ENCODE measurements around the gene TMEM140. TPM values are rescaled to one million over a fixed set of nuclear protein-coding genes. Genes with fewer than 3 reads are reported as not detected.

The TMEM140 gene
- total and polyA plus RNA-seq, 2 of the 13 experiments (the other 11 are each of a cell fraction or from before 2014, with no cell fraction given), result 9.2 to 21.7 TPM

- no peak for TF ChIP-seq ZNF777 (CRISPR knock-in tag; IDR thresholded peaks at IDR 0.05)
- TF ChIP-seq ZBTB8A (CRISPR knock-in tag; IDR thresholded peaks at IDR 0.05; ENCODE audit: borderline replicate concordance, low read depth), result no peak
- peak; percentile 76 for TF ChIP-seq CCDC6 (CRISPR knock-in tag; IDR thresholded peaks at IDR 0.05)
- 0 out of 2 replicates have a peak, but pooled peaks have one; percentile 24 for TF ChIP-seq HNF1A (IDR thresholded peaks at IDR 0.05; ENCODE audit: low read depth)
- peak; percentile 75; the same call in 1 of the 2 replicates for TF ChIP-seq HNF1A (CRISPR knock-in tag; IDR thresholded peaks at IDR 0.05; ENCODE audit: borderline replicate concordance)
- no peak for TF ChIP-seq ZNF577 (CRISPR knock-in tag; IDR thresholded peaks at IDR 0.05; ENCODE audit: borderline replicate concordance, low read depth)
- TF ChIP-seq MAX (IDR thresholded peaks at IDR 0.05), result peak; percentile 71
- TF ChIP-seq ZNF318 (CRISPR knock-in tag; IDR thresholded peaks at IDR 0.05), result no peak
- peak; percentile 65; the same call in 1 of the 2 replicates for TF ChIP-seq THAP11 (CRISPR knock-in tag; IDR thresholded peaks at IDR 0.05)
- peak; percentile 44; the same call in 1 of the 2 replicates for TF ChIP-seq TAF1 (CRISPR knock-in tag; IDR thresholded peaks at IDR 0.05)
- no peak for TF ChIP-seq CENPX (CRISPR knock-in tag; IDR thresholded peaks at IDR 0.05)
- peak; percentile 38; the same call in 1 of the 2 replicates for TF ChIP-seq ARNTL (CRISPR knock-in tag; IDR thresholded peaks at IDR 0.05)
- no peak for TF ChIP-seq GMEB2 (CRISPR knock-in tag; IDR thresholded peaks at IDR 0.05; ENCODE audit: low read depth)
- no peak for TF ChIP-seq ZNF580 (CRISPR knock-in tag; IDR thresholded peaks at IDR 0.05; ENCODE audit: borderline replicate concordance, low read depth)
Observed at GRCh38 chr7:135147899-135148721, at the start of gene TMEM140 (continued).
